IPS-18a (cell line): ENCODE data around the gene MYH9.
"Not testable (repeated sequence)": the region's sequence is repeated elsewhere in the genome, so short reads cannot be mapped to it uniquely, and the experiment has no call there.

ENCODE experiments used
- H3K27ac ChIP-seq: one replicate; pipeline ENCODE4 v1.5.1; 2013; ENCODE audit warnings: low read length
- H3K27me3 ChIP-seq: one replicate; pipeline ENCODE4 v1.6.1; 2013; ENCODE audit warnings: mild to moderate bottlenecking, low read length; ENCODE audit not compliant: control insufficient read depth, insufficient read depth
- H3K36me3 ChIP-seq: one replicate; pipeline ENCODE4 v1.6.1; 2013; ENCODE audit warnings: low read depth, low read length; ENCODE audit not compliant: control insufficient read depth
- H3K4me1 ChIP-seq: one replicate; pipeline ENCODE4 v1.6.1; 2013; ENCODE audit warnings: low read depth, low read length; ENCODE audit not compliant: control insufficient read depth
- H3K4me3 ChIP-seq: one replicate; pipeline ENCODE4 v1.5.1; 2013; ENCODE audit warnings: low read length
- H3K9ac ChIP-seq: one replicate; pipeline ENCODE4 v1.6.1; 2013; ENCODE audit warnings: mild to moderate bottlenecking, low read length, moderate library complexity
- H3K9me3 ChIP-seq: one replicate; pipeline ENCODE4 v1.6.1; 2013; ENCODE audit warnings: low read depth, low read length; ENCODE audit not compliant: control insufficient read depth

Gene MYH9

GRCh38 chr22:36409554-36409910 is 21.8 kb upstream of the MYH9 start:
- not testable (repeated sequence) for H3K4me1 ChIP-seq

GRCh38 chr22:36409056-36409455 is 21.3 kb upstream of the MYH9 start:
- Histone ChIP-seq H3K27me3 (no peaks in the 10 kb centered on the region), H3K9ac (peak overlapping the region; percentile 21), H3K4me3 (peak overlapping the region; percentile 28), H3K9me3 (no peaks in the 10 kb centered on the region), H3K36me3 (no peaks in the 10 kb centered on the region), H3K27ac (no peak overlapping the region), H3K4me1 (peaks cover 6% of the 10 kb centered on the region)

More at GRCh38 chr22:36409554-36409910, 21.8 kb upstream of the MYH9 start:
- Histone ChIP-seq H3K9ac (peak overlapping the region; percentile 21), H3K4me3 (peak overlapping the region; percentile 28)
- H3K9me3 ChIP-seq, H3K27ac ChIP-seq, H3K36me3 ChIP-seq, H3K27me3 ChIP-seq: not testable (repeated sequence)

- no peak overlapping the region for H3K9ac ChIP-seq
- no peaks in the 10 kb centered on the region for H3K9me3 ChIP-seq
- H3K4me3 ChIP-seq = no peak overlapping the region
- H3K36me3 ChIP-seq = no peaks in the 10 kb centered on the region
- H3K27me3 ChIP-seq = no peaks in the 10 kb centered on the region
- H3K4me1 ChIP-seq = peaks cover 6% of the 10 kb centered on the region
- H3K27ac ChIP-seq = no peak overlapping the region
Measured at GRCh38 chr22:36406721-36407120, 19.0 kb upstream of the MYH9 start.

- Histone ChIP-seq H3K9ac (no peak overlapping the region), H3K4me3 (no peak overlapping the region), H3K9me3 (no peaks in the 10 kb centered on the region), H3K27me3 (no peaks in the 10 kb centered on the region), H3K4me1 (peaks cover 6% of the 10 kb centered on the region), H3K27ac (no peak overlapping the region), H3K36me3 (no peaks in the 10 kb centered on the region)
Measured at GRCh38 chr22:36405671-36406538, 18.1 kb upstream of the MYH9 start.

- Histone ChIP-seq H3K36me3 (no peaks in the 10 kb centered on the region), H3K4me3 (no peak overlapping the region), H3K4me1 (no peaks in the 10 kb centered on the region), H3K27ac (no peak overlapping the region), H3K9ac (no peak overlapping the region), H3K27me3 (no peaks in the 10 kb centered on the region), H3K9me3 (no peaks in the 10 kb centered on the region)
Measured at GRCh38 chr22:36405221-36405661, 17.5 kb upstream of the MYH9 start.

- no peak overlapping the region for H3K9ac ChIP-seq
- no peak overlapping the region for H3K4me3 ChIP-seq
- H3K27ac ChIP-seq = no peak overlapping the region
- no peaks in the 10 kb centered on the region for H3K27me3 ChIP-seq
- no peaks in the 10 kb centered on the region for H3K9me3 ChIP-seq
- no peaks in the 10 kb centered on the region for H3K4me1 ChIP-seq
- H3K36me3 ChIP-seq = no peaks in the 10 kb centered on the region
Measured at GRCh38 chr22:36404446-36404845, 16.7 kb upstream of the MYH9 start.

GRCh38 chr22:36399472-36399778 is 11.7 kb upstream of the MYH9 start:
- no peak overlapping the region for H3K9ac ChIP-seq
- peaks cover 4% of the 10 kb centered on the region for H3K4me1 ChIP-seq
- H3K27ac ChIP-seq = no peak overlapping the region
- no peak overlapping the region for H3K4me3 ChIP-seq
- H3K9me3 ChIP-seq = no peaks in the 10 kb centered on the region
- no peaks in the 10 kb centered on the region for H3K27me3 ChIP-seq
- no peaks in the 10 kb centered on the region for H3K36me3 ChIP-seq

- H3K4me1 ChIP-seq = peaks cover 4% of the 10 kb centered on the region
- H3K36me3 ChIP-seq = no peaks in the 10 kb centered on the region
- H3K27ac ChIP-seq = no peak overlapping the region
- no peaks in the 10 kb centered on the region for H3K9me3 ChIP-seq
- H3K4me3 ChIP-seq = no peak overlapping the region
- H3K9ac ChIP-seq = no peak overlapping the region
- H3K27me3 ChIP-seq = no peaks in the 10 kb centered on the region
Measured at GRCh38 chr22:36398601-36399471, 11.1 kb upstream of the MYH9 start.

GRCh38 chr22:36397131-36398093 is 9.6 kb upstream of the MYH9 start:
- Histone ChIP-seq H3K4me3 (no peak overlapping the region), H3K27ac (no peak overlapping the region), H3K4me1 (peaks cover 4% of the 10 kb centered on the region), H3K27me3 (no peaks in the 10 kb centered on the region), H3K36me3 (no peaks in the 10 kb centered on the region), H3K9me3 (no peaks in the 10 kb centered on the region), H3K9ac (no peak overlapping the region)

GRCh38 chr22:36395915-36396314 is 8.1 kb upstream of the MYH9 start:
- H3K4me1 ChIP-seq = peaks cover 4% of the 10 kb centered on the region
- H3K9me3 ChIP-seq = no peaks in the 10 kb centered on the region
- no peak overlapping the region for H3K9ac ChIP-seq

More at GRCh38 chr22:36395915-36396314, 8.1 kb upstream of the MYH9 start:
- H3K36me3 ChIP-seq = no peaks in the 10 kb centered on the region
- H3K27me3 ChIP-seq = no peaks in the 10 kb centered on the region
- no peak overlapping the region for H3K27ac ChIP-seq
- H3K4me3 ChIP-seq = no peak overlapping the region
